K562 (cell line): ENCODE data around the gene TBC1D3B. TPM values are rescaled to one million over a fixed set of nuclear protein-coding genes. Genes with fewer than 3 reads are reported as not detected.
A peak's percentile ranks its signal among the peaks of the same experiment; 100 is the strongest.

Experiments used
- ATAC-seq: fragments of 200-7000 bp; cut with Tn5 transposase; 3 replicates; pipeline ENCODE4 v1.9.1; 2020; ENCODE audit warnings: moderate library complexity
- BruUV-seq: library from RNA; stranded (reverse); fragments of 400-500 nt; replicated peaks from 2 replicates; lab custom pipeline; 2021; lab: Mats Ljungman, UMichigan
- CTCF ChIA-PET: fragments of 300-600 bp; formaldehyde crosslinking; extraction: SDS; loops from one replicate; lab custom pipeline; 2021; ENCODE audit warnings: low intra/inter-chr PET ratio; lab: Yijun Ruan, JAX
- POLR2A ChIA-PET: fragments of 300-600, 350-650 bp; sonication (Branson Sonifier 250); formaldehyde crosslinking; extraction: SDS; loops from one replicate; lab custom pipeline; 2021; ENCODE audit warnings: antibody characterized with exemption, inconsistent platforms; lab: Yijun Ruan, JAX
- DNase-seq, 4 experiments: peaks; one replicate each; pipeline versions ENCODE4 v3.0.0 to v3.0.0-alpha.2; 2011 to 2018; ENCODE audit warnings: low spot score in 3 of 4, mixed read lengths in 3 of 4; ENCODE audit errors: extremely low read depth in 1 of 4
- FAIRE-seq: peaks from 2 replicates; lab custom pipeline; 2011; peaks lifted over from hg19 to GRCh38; lab: Jason Lieb, UNC
- H2AFZ ChIP-seq: 2 replicates; pipeline ENCODE4 v1.6.0; 2011; ENCODE audit warnings: low read depth, low read length, control low read depth, inconsistent platforms
- H3K27ac ChIP-seq: fragments of 200-600 bp; 3 replicates; pipeline ENCODE4 v1.8.0; 2011; ENCODE audit warnings: low read depth, mild to moderate bottlenecking, control low read depth, inconsistent platforms, low read length, moderate library complexity, mixed read lengths; ENCODE audit errors: extremely low read depth
- H3K27me3 ChIP-seq, 2 experiments: fragments of 300-600 bp in 1 of 2; 2 replicates in 1 of 2; 3 replicates in 1 of 2; pipeline versions ENCODE4 v1.6.0 to v1.8.0; 2011; ENCODE audit warnings: inconsistent platforms in 2 of 2, low read length in 2 of 2, mild to moderate bottlenecking in 1 of 2, mixed read lengths in 1 of 2, moderate library complexity in 1 of 2; ENCODE audit not compliant: control insufficient read depth in 2 of 2, insufficient read depth in 2 of 2
- H3K36me3 ChIP-seq: fragments of 300-600 bp; 3 replicates; pipeline ENCODE4 v1.8.0; 2011; ENCODE audit warnings: mild to moderate bottlenecking, low read length, inconsistent platforms; ENCODE audit not compliant: control insufficient read depth, insufficient read depth
- H3K4me1 ChIP-seq, 2 experiments: fragments of 200-600 bp in 1 of 2; replicated peaks in 1 of 2; 2 replicates in 1 of 2; 3 replicates in 1 of 2; pipeline versions ENCODE4 v1.5.1 to v1.8.0; 2011; ENCODE audit warnings: inconsistent platforms in 2 of 2, low read length in 2 of 2, mild to moderate bottlenecking in 1 of 2, mixed read lengths in 1 of 2, moderate library complexity in 1 of 2; ENCODE audit not compliant: control insufficient read depth in 2 of 2, insufficient read depth in 2 of 2
- H3K4me2 ChIP-seq: 2 replicates; pipeline ENCODE4 v1.6.1; 2011; ENCODE audit warnings: low read length, control low read depth, inconsistent platforms, mixed read lengths; ENCODE audit not compliant: insufficient read depth
- H3K4me3 ChIP-seq: fragments of 200-600 bp; sonication (generic), shearing (Covaris generic); 2 replicates; pipeline ENCODE4 v1.5.1; 2016; ENCODE audit warnings: control low read depth, inconsistent platforms
- H3K79me2 ChIP-seq: fragments of 200-600 bp; 3 replicates; pipeline ENCODE4 v1.8.0; 2011; ENCODE audit warnings: low read length, inconsistent platforms; ENCODE audit not compliant: control insufficient read depth, insufficient read depth
- H3K9ac ChIP-seq, 2 experiments: 2 replicates each; pipeline versions ENCODE4 v1.6.0 to v1.6.1; 2011; ENCODE audit warnings: low read depth in 2 of 2, low read length in 2 of 2, control low read depth in 1 of 2, inconsistent platforms in 1 of 2, mild to moderate bottlenecking in 1 of 2, mixed read lengths in 1 of 2; ENCODE audit not compliant: insufficient read depth in 1 of 2
- H3K9me1 ChIP-seq: one replicate; pipeline ENCODE4 v1.6.0; 2011; ENCODE audit warnings: inconsistent platforms, mild to moderate bottlenecking, low read length, moderate library complexity; ENCODE audit not compliant: control insufficient read depth, insufficient read depth
- H3K9me3 ChIP-seq: replicated peaks from 2 replicates; pipeline ENCODE4 v1.5.1; 2011; ENCODE audit warnings: low read depth, low read length, inconsistent platforms; ENCODE audit not compliant: control insufficient read depth, insufficient read depth
- H4K20me1 ChIP-seq: replicated peaks from 2 replicates; pipeline ENCODE4 v1.6.1; 2011; ENCODE audit warnings: low read length, inconsistent platforms, mixed read lengths; ENCODE audit not compliant: control insufficient read depth, insufficient read depth
- ADNP ChIP-seq: fragments of 200-800 bp; sonication (Bioruptor generic); IDR thresholded peaks from 2 replicates; pipeline ENCODE4 v1.6.1; 2016; ENCODE audit warnings: missing genetic modification characterization, missing compliant biosample characterization
- BRD9 ChIP-seq: fragments of 450-650 bp; IDR thresholded peaks from 2 replicates; pipeline ENCODE4 v1.6.1; 2018; ENCODE audit warnings: low read depth; ENCODE audit not compliant: partially characterized antibody
- ELF4 ChIP-seq: fragments of 450-650 bp; formaldehyde crosslinking; IDR thresholded peaks from 2 replicates; pipeline ENCODE4 v1.4.0; 2022; ENCODE audit warnings: missing genetic modification characterization
- EWSR1 ChIP-seq: fragments of 450-650 bp; IDR thresholded peaks from 2 replicates; pipeline ENCODE4 v1.6.1; 2018; ENCODE audit warnings: borderline replicate concordance, mild to moderate bottlenecking, low read depth, moderate library complexity; ENCODE audit not compliant: partially characterized antibody
- RBM25 ChIP-seq: fragments of 200-400 bp; formaldehyde crosslinking; IDR thresholded peaks from 2 replicates; pipeline ENCODE4 v1.6.1; 2018; ENCODE audit warnings: low read length, low read depth, moderate library complexity; ENCODE audit not compliant: severe bottlenecking
- STAT5A ChIP-seq: IDR thresholded peaks from 2 replicates; pipeline ENCODE4 v1.6.1; 2012; ENCODE audit warnings: low read length, inconsistent platforms, borderline replicate concordance
- TRIM28 ChIP-seq: fragments of 450-650 bp; IDR thresholded peaks from 2 replicates; pipeline ENCODE4 v1.6.1; 2017
- TSC22D4 ChIP-seq: fragments of 450-650 bp; IDR thresholded peaks from 2 replicates; pipeline ENCODE4 v1.6.1; 2016; ENCODE audit warnings: missing genetic modification characterization, missing biosample characterization, control low read depth
- XRCC5 ChIP-seq: fragments of 200-400 bp; formaldehyde crosslinking; IDR thresholded peaks from 2 replicates; pipeline ENCODE4 v1.6.1; 2017; ENCODE audit warnings: low read depth, mild to moderate bottlenecking, low read length
- ZFP36 ChIP-seq: fragments of 150-350 bp; IDR thresholded peaks from 2 replicates; pipeline ENCODE4 v1.6.1; 2018; ENCODE audit warnings: low read length, low read depth; ENCODE audit not compliant: partially characterized antibody
- ZNF408 ChIP-seq: fragments of 250-450 bp; sonication (Bioruptor Pico); IDR thresholded peaks from 2 replicates; pipeline ENCODE4 v1.4.0; 2020; ENCODE audit warnings: low read depth, mild to moderate bottlenecking, moderate library complexity
- WGBS: fragments of 100-300 bp; shearing (Covaris generic); methylation state at CpG from one replicate; pipeline ENCODE4 v1.1.6; 2016; ENCODE audit warnings: low coverage, mixed read lengths; ENCODE audit not compliant: insufficient coverage; ENCODE audit errors: missing lambda C conversion rate; 5-methylcytosine and 5-hydroxymethylcytosine counted together
- in situ Hi-C: fragments of 300-500 bp; cut with MboI; formaldehyde crosslinking; loops from 4 replicates; pipeline ENCODE4 v1.15.0; 2018; ENCODE audit warnings: inconsistent platforms, mixed read lengths
- intact Hi-C: fragments of 100-400 bp; cut with micrococcal nuclease; formaldehyde crosslinking; loops from 2 replicates; pipeline ENCODE4 v1.14.2; 2022
- polyA plus RNA-seq, 8 experiments: library from polyadenylated mRNA; depleted of rRNA in 4 of 8; stranded (reverse) in 5 of 8; unstranded in 3 of 8; fragments of >200 nt; fragmentation: Nextera tagmentation in 2 of 8; fragmentation: Illumina TruSeq in 1 of 8; extraction: Ambion mirVana in 2 of 8; extraction: Trizol in 1 of 8; gene quantifications; 2 replicates each; pipeline versions ENCODE4 v1.2.1 to v1.2.3, GENCODE V29; 2011 to 2014; ENCODE audit warnings: inconsistent platforms in 1 of 8, missing spikeins in 1 of 8
- total RNA-seq, 7 experiments: library from RNA; depleted of rRNA in 6 of 7; stranded (reverse); fragments of >200 nt in 6 of 7; fragmentation: Illumina TruSeq in 2 of 7; extraction: Trizol in 2 of 7; gene quantifications; 2 replicates each; pipeline versions ENCODE4 v1.2.1 to v1.2.3, GENCODE V29; 2011 to 2021; ENCODE audit warnings: low replicate concordance in 1 of 7
- TF ChIP-seq, protein P1 (sequence below): sonication (generic); formaldehyde crosslinking; IDR thresholded peaks from 2 replicates; pipeline ENCODE4 v1.8.1; 2022; ENCODE audit warnings: missing genetic modification reagents
- TF ChIP-seq, protein P2 (sequence below): fragments of 250-450 bp; sonication (Bioruptor Pico); IDR thresholded peaks from 2 replicates; pipeline ENCODE4 v1.5.0; 2021; ENCODE audit warnings: mild to moderate bottlenecking, borderline replicate concordance

TBC1D3B gene
- total and polyA plus RNA-seq, 9 of the 15 experiments (the other 6 are each of a cell fraction or from before 2014, with no cell fraction given): 0.29 to 0.60 TPM; not detected in 7

DNA sequence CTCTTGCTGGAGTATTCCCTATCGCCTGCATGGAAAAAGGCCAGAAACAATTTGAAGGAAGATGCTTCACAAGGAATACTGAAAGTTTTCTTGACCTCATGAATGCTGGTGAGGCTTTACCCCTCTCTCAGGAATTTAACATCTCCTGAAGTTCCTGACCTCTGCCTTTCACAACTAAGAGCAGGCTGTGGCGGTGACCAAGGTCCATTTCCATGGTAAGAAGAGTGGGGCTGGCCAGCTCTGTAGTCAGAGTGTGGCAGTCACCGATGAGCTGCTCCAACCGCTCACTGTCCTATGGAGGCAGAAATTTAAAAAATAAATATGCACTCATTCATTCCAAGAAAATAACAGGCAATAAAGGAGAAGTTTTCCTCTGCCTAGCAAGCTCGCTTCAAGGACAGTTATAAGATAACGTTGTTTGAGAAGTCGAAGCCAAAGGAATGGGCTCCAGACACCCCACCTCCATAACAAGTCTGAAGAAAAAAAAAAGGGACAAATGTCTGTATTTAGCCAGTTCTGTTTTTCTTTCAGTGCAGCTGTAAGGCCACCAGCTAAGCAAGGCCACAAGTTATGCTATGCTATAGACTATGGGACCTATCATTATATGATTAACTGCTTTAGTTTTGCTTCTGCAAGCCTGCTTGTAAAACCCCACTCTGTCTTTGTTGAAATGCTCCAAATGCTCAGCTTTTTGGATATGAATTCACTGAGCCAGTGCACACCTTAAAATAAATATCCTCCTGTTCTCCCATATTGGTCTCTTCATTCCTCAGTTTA is 28.5 kb upstream of the TBC1D3B start (continued):
- no peak for TF ChIP-seq EWSR1
- TF ChIP-seq ZNF408 (CRISPR knock-in tag): no peak
- TF ChIP-seq, protein P1, sequence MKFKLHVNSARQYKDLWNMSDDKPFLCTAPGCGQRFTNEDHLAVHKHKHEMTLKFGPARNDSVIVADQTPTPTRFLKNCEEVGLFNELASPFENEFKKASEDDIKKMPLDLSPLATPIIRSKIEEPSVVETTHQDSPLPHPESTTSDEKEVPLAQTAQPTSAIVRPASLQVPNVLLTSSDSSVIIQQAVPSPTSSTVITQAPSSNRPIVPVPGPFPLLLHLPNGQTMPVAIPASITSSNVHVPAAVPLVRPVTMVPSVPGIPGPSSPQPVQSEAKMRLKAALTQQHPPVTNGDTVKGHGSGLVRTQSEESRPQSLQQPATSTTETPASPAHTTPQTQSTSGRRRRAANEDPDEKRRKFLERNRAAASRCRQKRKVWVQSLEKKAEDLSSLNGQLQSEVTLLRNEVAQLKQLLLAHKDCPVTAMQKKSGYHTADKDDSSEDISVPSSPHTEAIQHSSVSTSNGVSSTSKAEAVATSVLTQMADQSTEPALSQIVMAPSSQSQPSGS (CRISPR knock-in tag): no peak

DNA sequence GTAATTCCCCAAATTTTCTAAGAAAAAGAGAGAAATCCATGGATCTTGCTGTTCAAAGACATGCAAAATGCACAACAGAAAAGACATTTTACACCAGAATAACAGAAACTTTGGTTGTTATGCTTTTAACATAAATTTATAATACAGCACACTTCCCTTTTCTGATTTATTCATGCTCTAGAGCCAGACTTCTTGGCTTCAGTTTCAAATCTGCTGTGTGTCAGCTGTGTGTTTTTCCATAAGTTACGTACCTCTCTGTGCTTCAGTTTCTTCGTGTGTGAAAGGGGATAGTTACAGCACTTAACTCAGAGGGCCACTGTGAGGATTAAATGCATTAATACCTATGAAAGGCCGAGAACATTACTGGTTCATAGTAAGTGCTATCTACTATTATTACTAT is 26.9 kb upstream of the TBC1D3B start:
- H3K9me3 ChIP-seq: no peaks in the 10 kb centered on the region
- CTCF ChIA-PET: no interaction called here

More for the DNA sequence above, 26.9 kb upstream of the TBC1D3B start:
- POLR2A ChIA-PET: interaction anchor here (0.6 kb wide), 1 partner anchor 1140 kb away, joined by 3 read pairs; the partner anchor contains the start of gene RFFL
- H3K4me3 ChIP-seq: no peak overlapping the region
- no peak overlapping the region for H3K4me2 ChIP-seq
- no peaks in the 10 kb centered on the region for H4K20me1 ChIP-seq
- no peaks in the 10 kb centered on the region for H3K9me1 ChIP-seq
- H3K9ac ChIP-seq: no peak overlapping the region
- 21% methylated on average over 3 of the region's 3 CpGs for WGBS
- BruUV-seq: no TSS peak
- no peak overlapping the region for H3K27ac ChIP-seq
- no peaks in the 10 kb centered on the region for H3K79me2 ChIP-seq
- H2AFZ ChIP-seq: no peak overlapping the region
- FAIRE-seq (no peak), DNase-seq (no peak), ATAC-seq (no peak)
- TF ChIP-seq ELF4 (CRISPR knock-in tag): no peak
- peak; percentile 53 for TF ChIP-seq ZFP36
- peak; percentile 86 for TF ChIP-seq RBM25
- no peak for TF ChIP-seq STAT5A
- TF ChIP-seq TSC22D4 (tag): no peak
- TF ChIP-seq BRD9: peak; percentile 98
- TF ChIP-seq XRCC5: no peak
- no peak for TF ChIP-seq TRIM28
- TF ChIP-seq, protein P2, sequence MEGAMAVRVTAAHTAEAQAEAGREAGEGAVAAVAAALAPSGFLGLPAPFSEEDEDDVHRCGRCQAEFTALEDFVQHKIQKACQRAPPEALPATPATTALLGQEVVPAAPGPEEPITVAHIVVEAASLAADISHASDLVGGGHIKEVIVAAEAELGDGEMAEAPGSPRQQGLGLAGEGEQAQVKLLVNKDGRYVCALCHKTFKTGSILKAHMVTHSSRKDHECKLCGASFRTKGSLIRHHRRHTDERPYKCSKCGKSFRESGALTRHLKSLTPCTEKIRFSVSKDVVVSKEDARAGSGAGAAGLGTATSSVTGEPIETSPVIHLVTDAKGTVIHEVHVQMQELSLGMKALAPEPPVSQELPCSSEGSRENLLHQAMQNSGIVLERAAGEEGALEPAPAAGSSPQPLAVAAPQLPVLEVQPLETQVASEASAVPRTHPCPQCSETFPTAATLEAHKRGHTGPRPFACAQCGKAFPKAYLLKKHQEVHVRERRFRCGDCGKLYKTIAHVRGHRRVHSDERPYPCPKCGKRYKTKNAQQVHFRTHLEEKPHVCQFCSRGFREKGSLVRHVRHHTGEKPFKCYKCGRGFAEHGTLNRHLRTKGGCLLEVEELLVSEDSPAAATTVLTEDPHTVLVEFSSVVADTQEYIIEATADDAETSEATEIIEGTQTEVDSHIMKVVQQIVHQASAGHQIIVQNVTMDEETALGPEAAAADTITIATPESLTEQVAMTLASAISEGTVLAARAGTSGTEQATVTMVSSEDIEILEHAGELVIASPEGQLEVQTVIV (CRISPR knock-in tag): no peak
- 0 out of 2 replicates have a peak, but pooled peaks have one; percentile 17 for TF ChIP-seq ADNP (tag)
- intact Hi-C loops (no loop called here), in situ Hi-C loops (loop anchor here (25.0 kb wide), 2 partner anchors 159 to 1959 kb away; no protein-coding TSS in a partner anchor)
- H3K27me3 ChIP-seq: peaks cover 0 to 6% of the 10 kb centered on the region in 2 experiments; a peak in 2 of 5 replicates
- H3K4me1 ChIP-seq: no peaks in the 10 kb centered on the region; a peak in 1 of 5 replicates
- no peaks in the 10 kb centered on the region for H3K36me3 ChIP-seq
